HepG2 (cell line): Measurements from ENCODE around the gene MRPL28. TPM values are rescaled to one million over a fixed set of nuclear protein-coding genes. Genes with fewer than 3 reads are reported as not detected.

Experiments used
- ATAC-seq: fragments of 200-7000 bp; cut with Tn5 transposase; 3 replicates; pipeline ENCODE4 v1.9.1; 2020; ENCODE audit warnings: mild to moderate bottlenecking, moderate library complexity
- BruUV-seq: library from RNA; stranded (reverse); fragments of 400-500 nt; replicated peaks from 2 replicates; lab custom pipeline; 2021; lab: Mats Ljungman, UMichigan
- CTCF ChIA-PET: fragments of 300-600 bp; formaldehyde crosslinking; extraction: SDS; loops from one replicate; lab custom pipeline; 2021; ENCODE audit warnings: low total read pairs, inconsistent platforms, low intra/inter-chr PET ratio; lab: Yijun Ruan, JAX
- POLR2A ChIA-PET: fragments of 350-600 bp; sonication (Branson Sonifier 250); formaldehyde crosslinking; loops from one replicate; lab custom pipeline; 2020; ENCODE audit warnings: antibody characterized with exemption, inconsistent platforms; lab: Yijun Ruan, JAX
- DNase-seq: peaks from one replicate; pipeline ENCODE4 v3.0.0-alpha.2; 2015; ENCODE audit warnings: low spot score
- FAIRE-seq: peaks from 3 replicates; lab custom pipeline; 2011; peaks lifted over from hg19 to GRCh38; lab: Jason Lieb, UNC
- H2AFZ ChIP-seq: one replicate; pipeline ENCODE4 v1.6.1; 2011; ENCODE audit warnings: low read length, inconsistent platforms
- H3K27ac ChIP-seq: fragments of 300-600 bp; 3 replicates; pipeline ENCODE4 v1.8.0; 2011; ENCODE audit warnings: mixed run types, mild to moderate bottlenecking, mixed read lengths, low read length, inconsistent platforms; ENCODE audit not compliant: insufficient read depth; ENCODE audit errors: extremely low read length
- H3K27me3 ChIP-seq, 2 experiments: fragments of 200-600 bp in 1 of 2; 2 replicates in 1 of 2; 3 replicates in 1 of 2; pipeline versions ENCODE4 v1.6.0 to v1.8.0; 2011; ENCODE audit warnings: low read length in 2 of 2, mild to moderate bottlenecking in 2 of 2, moderate library complexity in 2 of 2, inconsistent platforms in 1 of 2; ENCODE audit not compliant: insufficient read depth in 2 of 2, control insufficient read depth in 1 of 2
- H3K36me3 ChIP-seq, 2 experiments: fragments of 200-600 bp in 1 of 2; replicated peaks in 1 of 2; 2 replicates in 1 of 2; 3 replicates in 1 of 2; pipeline versions ENCODE4 v1.5.1 to v1.8.0; 2011; ENCODE audit warnings: low read length in 2 of 2, inconsistent platforms in 1 of 2; ENCODE audit not compliant: insufficient read depth in 2 of 2, control insufficient read depth in 1 of 2
- H3K4me1 ChIP-seq: 2 replicates; pipeline ENCODE4 v1.5.1; 2012; ENCODE audit warnings: low read length, inconsistent platforms; ENCODE audit not compliant: insufficient read depth
- H3K4me2 ChIP-seq: 2 replicates; pipeline ENCODE4 v1.6.0; 2011; ENCODE audit warnings: low read depth, low read length, inconsistent platforms
- H3K4me3 ChIP-seq, 3 experiments: fragments of 200-600 bp in 1 of 3; sonication (generic), shearing (Covaris generic) in 1 of 3; replicated peaks in 1 of 3; 2 replicates each; pipeline ENCODE4 v1.5.1; 2011 to 2016; ENCODE audit warnings: low read length in 3 of 3, inconsistent platforms in 2 of 3, low read depth in 2 of 3, mild to moderate bottlenecking in 2 of 3, control low read depth in 1 of 3, mixed read lengths in 1 of 3; ENCODE audit not compliant: insufficient read depth in 1 of 3
- H3K79me2 ChIP-seq: one replicate; pipeline ENCODE4 v1.6.1; 2011; ENCODE audit warnings: low read length, inconsistent platforms; ENCODE audit not compliant: insufficient read depth
- H3K9ac ChIP-seq: 2 replicates; pipeline ENCODE4 v1.6.0; 2011; ENCODE audit warnings: mild to moderate bottlenecking, low read depth, low read length, inconsistent platforms; ENCODE audit not compliant: insufficient read depth
- H3K9me3 ChIP-seq: 2 replicates; pipeline ENCODE4 v1.5.1; 2012; ENCODE audit warnings: mild to moderate bottlenecking, low read length
- H4K20me1 ChIP-seq: 2 replicates; pipeline ENCODE4 v1.6.0; 2011; ENCODE audit warnings: inconsistent platforms, mild to moderate bottlenecking, low read length, moderate library complexity; ENCODE audit not compliant: insufficient read depth
- RCOR2 ChIP-seq: IDR thresholded peaks from 2 replicates; pipeline ENCODE4 v1.6.1; 2016; ENCODE audit warnings: missing biosample characterization, missing genetic modification reagents
- ZFP36 ChIP-seq: fragments of 150-350 bp; IDR thresholded peaks from 2 replicates; pipeline ENCODE4 v1.6.1; 2018; ENCODE audit warnings: borderline replicate concordance, low read length, low read depth; ENCODE audit not compliant: partially characterized antibody
- ZNF414 ChIP-seq: sonication (generic); formaldehyde crosslinking; IDR thresholded peaks from 2 replicates; pipeline ENCODE4 v1.5.0; 2020; ENCODE audit warnings: missing genetic modification reagents
- ZNF766 ChIP-seq: sonication (generic); formaldehyde crosslinking; IDR thresholded peaks from 2 replicates; pipeline ENCODE4 v1.5.0; 2020; ENCODE audit warnings: missing genetic modification reagents, borderline replicate concordance
- WGBS: methylation state at CpG from one replicate; pipeline ENCODE4 v1.1.6; 2017; ENCODE audit warnings: low lambda C conversion rate; 5-methylcytosine and 5-hydroxymethylcytosine counted together
- in situ Hi-C: cut with HindIII; loops from 2 replicates; pipeline ENCODE4 v1.10.0; 2017; ENCODE audit warnings: low pct_unique_long_range_greater_than_20kb; ENCODE audit not compliant: extremely low pct_ligation_motif_present
- intact Hi-C: fragments of 100-400 bp; cut with micrococcal nuclease; formaldehyde crosslinking; loops from one replicate; pipeline ENCODE4 v1.10.0; 2022; ENCODE audit not compliant: unreplicated experiment
- polyA plus RNA-seq, 8 experiments: library from polyadenylated mRNA; depleted of rRNA in 3 of 8; stranded (reverse) in 7 of 8; unstranded in 1 of 8; fragments of >200 nt; fragmentation: Illumina TruSeq in 4 of 8; extraction: Trizol in 4 of 8; gene quantifications; 2 replicates each; pipeline versions ENCODE4 v1.2.1 to v1.2.3, GENCODE V29; 2011 to 2016; ENCODE audit warnings: low read depth in 4 of 8, missing spikeins in 1 of 8, mixed read lengths in 1 of 8; ENCODE audit not compliant: insufficient read depth in 1 of 8
- total RNA-seq, 5 experiments: library from RNA; depleted of rRNA; stranded (reverse); fragments of >200 nt; fragmentation: Illumina TruSeq; extraction: Trizol; gene quantifications; 2 replicates each; pipeline ENCODE4 v1.2.3, GENCODE V29; 2016; ENCODE audit warnings: low read depth in 1 of 5
- TF ChIP-seq, protein P1 (sequence below): sonication (generic); formaldehyde crosslinking; IDR thresholded peaks from 2 replicates; pipeline ENCODE4 v1.4.0; 2020; ENCODE audit warnings: missing genetic modification reagents

MRPL28 gene
- total and polyA plus RNA-seq, 2 of the 13 experiments (the other 11 are each of a cell fraction or from before 2014, with no cell fraction given): 114 to 135 TPM

DNA sequence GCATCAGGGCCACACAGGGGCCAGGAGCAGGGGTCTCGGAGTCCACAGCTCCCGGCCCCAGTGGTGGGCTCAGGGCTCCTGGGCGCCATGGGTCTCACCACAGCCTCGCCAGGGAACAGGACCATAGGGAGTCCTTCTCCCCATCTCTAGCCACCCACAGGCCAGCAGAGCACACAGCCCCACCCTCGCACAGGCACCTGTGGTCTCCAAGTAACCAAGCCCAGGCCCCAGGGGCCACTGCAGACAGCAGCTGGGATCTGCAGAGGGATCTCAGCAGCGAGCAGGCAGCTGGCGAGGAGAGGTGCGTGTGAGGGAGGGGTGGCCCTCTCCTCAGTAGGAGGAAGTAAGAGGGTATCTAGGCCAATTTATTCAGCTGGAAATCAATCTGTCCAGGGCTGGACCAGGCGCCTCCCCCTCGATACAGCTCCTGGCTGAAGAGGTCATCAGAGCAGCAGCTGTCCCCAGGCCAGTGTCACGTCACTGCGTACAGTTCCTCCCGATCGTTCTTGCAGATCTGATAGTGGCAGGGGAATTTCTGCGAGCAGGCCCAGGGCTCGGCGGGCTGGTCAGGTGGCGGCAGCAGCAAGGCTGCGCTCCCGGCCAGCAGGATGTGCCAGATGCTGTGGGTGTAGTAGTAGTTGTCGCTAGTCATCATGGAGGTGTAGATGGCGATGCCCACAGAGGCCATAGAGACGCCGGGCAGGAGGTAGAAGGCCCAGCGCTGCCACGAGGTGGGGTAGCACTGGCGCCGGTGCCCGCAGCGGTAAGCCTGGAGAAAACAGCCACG lies 1.4 kb upstream of the MRPL28 start:
- no peaks in the 10 kb centered on the region for H3K9me3 ChIP-seq
- in situ Hi-C loops: no loop called here
- H3K9ac ChIP-seq: no peak overlapping the region
- CTCF ChIA-PET: no interaction called here
- H3K27ac ChIP-seq: no peak overlapping the region
- no peak for ATAC-seq
- peaks cover 6% of the 10 kb centered on the region for H3K79me2 ChIP-seq
- no peaks in the 10 kb centered on the region for H3K27me3 ChIP-seq
- H4K20me1 ChIP-seq: no peaks in the 10 kb centered on the region
- H3K4me2 ChIP-seq: no peak overlapping the region
- TSS peak; percentile 30 for BruUV-seq
- 96% methylated on average over 20 of the region's 31 CpGs for WGBS
- POLR2A ChIA-PET: interaction anchor here (1.6 to 2.8 kb wide), 2 partner anchors 9 to 10 kb away, joined by 5 to 27 read pairs; partner anchors contain the start of gene PGAP6
- intact Hi-C loops: no loop called here
- H3K4me1 ChIP-seq: peaks cover 18% of the 10 kb centered on the region
- no peak overlapping the region for H3K4me3 ChIP-seq
- H2AFZ ChIP-seq: no peak overlapping the region
- H3K36me3 ChIP-seq: peaks cover 18 to 39% of the 10 kb centered on the region in 2 experiments; a peak in 4 of 5 replicates
- TF ChIP-seq ZFP36: no peak
- TF ChIP-seq, protein P1, sequence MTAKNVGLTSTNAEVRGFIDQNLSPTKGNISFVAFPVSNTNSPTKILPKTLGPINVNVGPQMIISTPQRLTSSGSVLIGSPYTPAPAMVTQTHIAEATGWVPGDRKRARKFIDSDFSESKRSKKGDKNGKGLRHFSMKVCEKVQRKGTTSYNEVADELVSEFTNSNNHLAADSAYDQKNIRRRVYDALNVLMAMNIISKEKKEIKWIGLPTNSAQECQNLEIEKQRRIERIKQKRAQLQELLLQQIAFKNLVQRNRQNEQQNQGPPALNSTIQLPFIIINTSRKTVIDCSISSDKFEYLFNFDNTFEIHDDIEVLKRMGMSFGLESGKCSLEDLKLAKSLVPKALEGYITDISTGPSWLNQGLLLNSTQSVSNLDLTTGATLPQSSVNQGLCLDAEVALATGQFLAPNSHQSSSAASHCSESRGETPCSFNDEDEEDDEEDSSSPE (CRISPR knock-in tag): no peak
- TF ChIP-seq ZNF414 (CRISPR knock-in tag): no peak
- TF ChIP-seq ZNF766 (CRISPR knock-in tag): no peak
- no peak for TF ChIP-seq RCOR2 (CRISPR knock-in tag)
- DNase-seq: no peak
- no peak for FAIRE-seq
